HG03342 (cell line): ENCODE measurements around the gene CPEB2.
A peak's percentile ranks its signal among the peaks of the same experiment; 100 is the strongest.

Source experiments
- ATAC-seq: cut with Tn5 transposase; IDR thresholded peaks from one replicate; pipeline ENCODE4 v1.9.1; 2021; ENCODE audit warnings: mild to moderate bottlenecking, moderate library complexity; ENCODE audit not compliant: unreplicated experiment

The CPEB2 gene

DNA sequence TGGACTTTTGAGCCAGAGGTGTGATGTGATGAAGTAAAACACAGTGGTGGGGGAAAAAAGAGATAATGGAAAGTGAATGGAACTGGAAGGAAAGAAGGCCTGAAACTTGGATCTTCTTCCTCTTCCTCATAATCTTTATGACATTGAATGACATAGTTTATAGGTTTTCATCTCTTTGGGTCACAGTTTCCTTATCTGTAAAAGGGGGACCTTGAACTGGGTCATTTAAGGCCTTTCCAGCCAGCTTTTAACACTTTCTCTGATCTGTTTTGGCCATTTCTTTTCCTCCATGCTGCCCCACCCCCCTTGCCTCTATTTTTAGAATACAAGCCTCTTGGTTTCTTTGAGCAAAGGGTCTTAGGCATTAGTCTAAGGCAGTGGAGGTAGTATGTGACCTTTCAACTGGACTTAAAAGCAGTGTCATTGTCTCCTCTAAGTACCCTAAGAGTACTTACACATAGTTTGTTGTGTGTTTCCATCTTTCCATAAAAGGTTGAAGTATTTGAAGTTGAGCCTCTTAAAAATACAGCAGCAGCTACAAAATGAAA, 7.8 kb downstream of the CPEB2 start:
- ATAC-seq = no peak

- ATAC-seq = no peak
These were observed 8.9 kb downstream of the CPEB2 start for GRCh38 chr4:15011166-15011565.

- no peak for ATAC-seq
These were observed 9.9 kb downstream of the CPEB2 start for GRCh38 chr4:15012017-15012788.

DNA sequence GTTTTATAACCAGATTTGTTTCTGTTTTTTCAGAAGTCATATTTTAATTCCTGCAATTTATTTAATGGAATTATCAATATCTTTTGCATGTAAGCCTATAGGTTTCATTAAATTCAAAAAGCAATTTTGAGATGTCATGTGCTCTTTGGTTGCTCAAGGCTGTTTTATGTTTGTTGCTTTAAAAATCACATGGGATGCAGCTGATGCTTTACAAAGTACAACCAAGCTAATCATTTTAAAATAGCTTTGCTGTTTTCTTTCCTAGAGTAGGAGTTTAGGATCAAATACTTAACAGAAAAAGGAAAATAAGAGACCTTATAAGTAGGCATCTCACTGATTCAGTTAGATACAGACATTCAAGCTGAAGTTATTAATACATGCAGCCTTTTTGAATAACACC, 11.3 kb downstream of the CPEB2 start:
- no peak for ATAC-seq

DNA sequence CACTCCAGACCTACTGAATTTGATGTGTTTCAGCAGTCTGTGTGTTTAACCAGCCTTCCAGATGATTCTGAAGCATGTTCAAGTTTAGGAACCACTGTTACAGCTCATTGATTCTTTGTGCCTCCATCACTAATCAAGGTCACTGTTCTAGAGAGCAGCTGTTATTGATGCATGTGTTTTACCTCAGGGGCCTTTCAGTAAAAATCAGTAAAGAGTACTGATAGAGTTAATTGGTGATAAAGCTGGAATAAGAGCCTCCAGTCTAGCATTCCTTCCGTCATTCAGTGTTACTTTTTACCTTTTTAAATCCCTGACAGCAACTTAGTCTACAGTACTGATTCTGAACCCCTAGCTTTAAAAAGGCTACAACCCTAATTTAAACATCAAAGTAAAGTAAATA, 12.9 kb downstream of the CPEB2 start:
- ATAC-seq = no peak

- ATAC-seq = no peak
These were observed 16.1 kb downstream of the CPEB2 start for GRCh38 chr4:15018361-15018760.

- ATAC-seq = peak; percentile 56
These were observed 18.4 kb downstream of the CPEB2 start for GRCh38 chr4:15020502-15021286.

- ATAC-seq = no peak
These were observed 19.0 kb downstream of the CPEB2 start for GRCh38 chr4:15021311-15021710.

GRCh38 chr4:15021946-15022345, 19.7 kb downstream of the CPEB2 start:
- no peak for ATAC-seq

DNA sequence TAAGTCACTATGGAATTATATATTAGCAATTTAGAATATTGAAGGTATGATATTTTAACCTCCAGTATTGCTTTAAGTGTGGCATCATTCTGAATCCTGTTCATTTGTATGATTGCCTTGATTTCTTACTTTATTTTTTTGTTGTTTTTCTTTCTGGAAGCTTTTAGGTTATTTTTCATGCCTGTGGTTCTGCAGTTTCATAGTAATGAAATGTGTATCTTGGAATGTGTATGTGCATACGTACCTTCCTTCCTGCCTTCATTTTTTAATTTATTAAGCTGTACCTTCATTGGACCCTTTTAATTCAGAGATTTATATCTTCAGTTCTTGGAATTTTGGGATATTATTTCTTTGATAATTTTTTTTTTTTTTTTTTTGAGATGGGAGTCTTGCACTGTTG, 22.1 kb downstream of the CPEB2 start:
- ATAC-seq = no peak

- ATAC-seq = no peak
These were observed 23.4 kb downstream of the CPEB2 start for GRCh38 chr4:15025693-15026092.

GRCh38 chr4:15027921-15028435, 25.7 kb downstream of the CPEB2 start:
- no peak for ATAC-seq

DNA sequence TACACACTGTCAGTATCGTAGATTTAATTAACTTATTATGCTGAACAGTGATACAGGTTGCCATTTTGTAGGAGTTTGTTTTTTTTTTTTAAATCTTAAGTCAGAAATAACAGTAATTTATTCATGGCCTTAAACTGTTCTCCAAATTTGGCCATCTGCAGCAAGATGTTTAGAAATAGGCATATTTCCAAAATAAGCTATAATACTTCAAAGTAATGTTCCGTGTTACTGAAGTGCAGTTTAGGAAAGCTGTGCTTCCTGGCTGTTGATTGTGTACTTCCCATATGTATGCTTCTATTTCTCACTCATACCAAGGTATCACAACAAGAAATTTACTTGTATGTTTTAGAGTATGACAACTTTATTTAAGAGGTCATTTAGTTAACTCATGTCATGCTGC, 28.9 kb downstream of the CPEB2 start:
- no peak for ATAC-seq

GRCh38 chr4:15031993-15032675, 29.9 kb downstream of the CPEB2 start:
- ATAC-seq = no peak

GRCh38 chr4:15034071-15034764, 31.9 kb downstream of the CPEB2 start:
- ATAC-seq = no peak

DNA sequence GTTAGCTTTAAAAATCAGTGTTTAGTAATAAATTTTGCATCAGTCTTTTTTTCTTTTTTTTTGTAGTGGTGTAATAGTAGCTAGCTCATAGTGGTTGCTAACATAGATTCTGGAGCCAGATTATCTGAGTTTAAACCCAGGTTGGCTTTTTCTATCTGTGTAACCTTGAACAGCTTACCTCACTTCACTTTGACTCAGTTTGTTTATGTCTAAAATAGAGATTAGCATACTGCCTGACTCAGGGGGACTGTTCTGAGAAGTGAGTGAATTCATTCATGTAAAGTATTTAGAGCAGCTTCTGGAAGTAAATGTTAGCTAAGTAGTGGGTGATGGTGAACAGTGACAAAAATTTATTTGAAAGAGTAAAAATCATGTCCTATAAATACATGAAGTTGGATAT, 32.9 kb downstream of the CPEB2 start:
- ATAC-seq = no peak

- ATAC-seq = no peak
These were observed 35.8 kb downstream of the CPEB2 start for GRCh38 chr4:15037923-15038541.

- ATAC-seq = no peak
These were observed 38.7 kb downstream of the CPEB2 start for GRCh38 chr4:15040916-15041463.

- ATAC-seq = no peak
These were observed 40.4 kb downstream of the CPEB2 start for GRCh38 chr4:15042529-15043167.
